Sigmoid colon (tissue), 7 donors: ENCODE data around the gene OGFR. TPM values are rescaled to one million over a fixed set of nuclear protein-coding genes. Genes with fewer than 3 reads are reported as not detected.
A peak's percentile ranks its signal among the peaks of the same experiment; 100 is the strongest.

Experiments
- DNase-seq: peaks from one replicate; pipeline ENCODE4 v3.0.0-alpha.2; 2019
- H3K27ac ChIP-seq, 4 donors: fragments of 200-600 bp; sonication (generic); one replicate each; pipeline ENCODE4 v1.5.1; 2016 to 2019; ENCODE audit warnings: mild to moderate bottlenecking in 1 of 4
- H3K27me3 ChIP-seq, 3 donors: fragments of 200-600 bp; sonication (generic); one replicate each; pipeline ENCODE4 v1.5.1; 2019; ENCODE audit warnings: mild to moderate bottlenecking in 1 of 3
- H3K36me3 ChIP-seq, 4 donors: fragments of 200-600 bp; sonication (generic); one replicate each; pipeline ENCODE4 v1.5.1; 2016 to 2019
- H3K4me1 ChIP-seq, 4 donors: fragments of 200-600 bp; sonication (generic); one replicate each; pipeline ENCODE4 v1.5.1; 2017 to 2019
- H3K4me3 ChIP-seq, 4 donors: fragments of 200-600 bp; sonication (generic); one replicate each; pipeline ENCODE4 v1.5.1; 2017 to 2019; ENCODE audit warnings: mild to moderate bottlenecking in 2 of 4, moderate library complexity in 1 of 4
- H3K9me3 ChIP-seq, 4 donors: fragments of 200-600 bp in 3 of 4; sonication (generic) in 3 of 4; one replicate each; pipeline versions ENCODE4 v1.5.1 to v1.6.1; 2013 to 2019
- CTCF ChIP-seq, 4 experiments: fragments of 450-650 bp in 3 of 4; fragments of 200-600 bp in 1 of 4; IDR thresholded peaks; one replicate each; pipeline ENCODE4 v1.5.1; 2016 to 2019; ENCODE audit warnings: antibody characterized with exemption in 4 of 4, mild to moderate bottlenecking in 3 of 4, moderate library complexity in 2 of 4
- EP300 ChIP-seq, 4 donors: sonication (generic); formaldehyde crosslinking; IDR thresholded peaks; one replicate each; pipeline ENCODE4 v1.6.1; 2017; ENCODE audit warnings: antibody characterized with exemption in 4 of 4
- POLR2A ChIP-seq, 2 donors: fragments of 450-650 bp; IDR thresholded peaks; one replicate each; pipeline ENCODE4 v1.6.1; 2016; ENCODE audit warnings: antibody characterized with exemption in 2 of 2, mild to moderate bottlenecking in 2 of 2, moderate library complexity in 2 of 2
- POLR2AphosphoS5 ChIP-seq, 4 donors: sonication (generic); formaldehyde crosslinking; IDR thresholded peaks; one replicate each; pipeline ENCODE4 v1.6.1; 2017; ENCODE audit warnings: antibody characterized with exemption in 4 of 4
- WGBS, 2 donors: extraction: QIAGEN DNeasy Blood & Tissue Kit; methylation state at CpG; one replicate each; pipeline ENCODE4 v1.1.7; 2013; 5-methylcytosine and 5-hydroxymethylcytosine counted together
- intact Hi-C: fragments of 100-400 bp; cut with DNase I; formaldehyde crosslinking; loops from one replicate; pipeline ENCODE4 v1.15.1; 2023
- polyA plus RNA-seq, 3 donors: library from polyadenylated mRNA; stranded (reverse); fragments of 200-250 nt; gene quantifications; one replicate each; pipeline ENCODE4 v1.2.3, GENCODE V29; 2013
- total RNA-seq, 4 donors: library from RNA; depleted of rRNA; stranded (reverse); fragments of >200 nt; gene quantifications; one replicate each; pipeline ENCODE4 v1.1.0, GENCODE V29; 2016
- donor health status: healthy with polysubstance abuse.
- donor health status: Bipolar disorder and iron deficiency.
- donor health status: healthy.

Gene OGFR
- total and polyA plus RNA-seq, 7 donors: 22.2 to 64.8 (median 46.6) TPM

- TF ChIP-seq CTCF (IDR thresholded peaks at IDR 0.05) (no peak), POLR2AphosphoS5 (IDR thresholded peaks at IDR 0.05) (no peak), EP300 (IDR thresholded peaks at IDR 0.05) (no peak), POLR2A (IDR thresholded peaks at IDR 0.05) (no peak)
- peaks cover 0 to 31% (median 15%) of the 10 kb centered on the region in 4 donors for H3K4me1 ChIP-seq
- H3K27me3 ChIP-seq: no peaks in the 10 kb centered on the region
- no peaks in the 10 kb centered on the region for H3K9me3 ChIP-seq
- no peaks in the 10 kb centered on the region for H3K36me3 ChIP-seq
- H3K4me3 ChIP-seq: no peak overlapping the region
- intact Hi-C loops: loop anchor here (10.0 kb wide), 1 partner anchor 283 kb away; no protein-coding TSS in a partner anchor
- DNase-seq: no peak
- 49 to 79% methylated on average over 5 of the region's 5 CpGs for WGBS, 2 donors
- no peak overlapping the region for H3K27ac ChIP-seq
Measured at GRCh38 chr20:62787866-62788265, 16.8 kb upstream of the OGFR start.

GRCh38 chr20:62788607-62789006 is 16.0 kb upstream of the OGFR start:
- WGBS, 2 donors: 84 to 85% methylated on average over 15 of the region's 15 CpGs
- TF ChIP-seq EP300 (IDR thresholded peaks at IDR 0.05) (no peak), CTCF (IDR thresholded peaks at IDR 0.05) (no peak), POLR2A (IDR thresholded peaks at IDR 0.05) (no peak), POLR2AphosphoS5 (IDR thresholded peaks at IDR 0.05) (no peak)
- intact Hi-C loops: loop anchor here (10.0 kb wide), 1 partner anchor 284 kb away; no protein-coding TSS in a partner anchor
- Histone ChIP-seq H3K9me3 (no peaks in the 10 kb centered on the region), H3K4me1 (peaks cover 0 to 29% (median 16%) of the 10 kb centered on the region in 4 donors), H3K27ac (no peak overlapping the region), H3K36me3 (no peaks in the 10 kb centered on the region), H3K27me3 (no peaks in the 10 kb centered on the region), H3K4me3 (no peak overlapping the region)
- DNase-seq: no peak

- intact Hi-C loops: loop anchor here (5.0 to 10.0 kb wide), 3 partner anchors 138 to 385 kb away; partner anchors contain the start of gene CABLES2
- 90 to 93% methylated on average over 12 of the region's 12 CpGs for WGBS, 2 donors
- no peaks in the 10 kb centered on the region for H3K27me3 ChIP-seq
- H3K4me3 ChIP-seq: no peak overlapping the region
- H3K27ac ChIP-seq: no peak overlapping the region
- peaks cover 0 to 39% (median 27%) of the 10 kb centered on the region in 4 donors for H3K4me1 ChIP-seq
- no peak for TF ChIP-seq CTCF (IDR thresholded peaks at IDR 0.05)
- TF ChIP-seq POLR2AphosphoS5 (IDR thresholded peaks at IDR 0.05): no peak
- TF ChIP-seq EP300 (IDR thresholded peaks at IDR 0.05): no peak
- no peak for TF ChIP-seq POLR2A (IDR thresholded peaks at IDR 0.05)
- H3K9me3 ChIP-seq: no peaks in the 10 kb centered on the region
- H3K36me3 ChIP-seq: no peaks in the 10 kb centered on the region
- no peak for DNase-seq
Measured at GRCh38 chr20:62790075-62790474, 14.6 kb upstream of the OGFR start.

- intact Hi-C loops: loop anchor here (1.0 to 10.0 kb wide), 4 partner anchors 88 to 387 kb away; partner anchors contain the start of gene CABLES2
- DNase-seq: peak; percentile 95
- H3K9me3 ChIP-seq: no peaks in the 10 kb centered on the region
- 34 to 40% methylated on average over 23 of the region's 23 CpGs for WGBS, 2 donors
- no peaks in the 10 kb centered on the region for H3K27me3 ChIP-seq
- peak overlapping the region in 1 of 4 donors; percentile 12 for H3K27ac ChIP-seq
- no peak overlapping the region for H3K4me3 ChIP-seq
- H3K4me1 ChIP-seq: peaks cover 0 to 34% (median 25%) of the 10 kb centered on the region in 4 donors
- peak in 1 of 4 donors; percentile 5 for TF ChIP-seq EP300 (IDR thresholded peaks at IDR 0.05)
- TF ChIP-seq POLR2AphosphoS5 (IDR thresholded peaks at IDR 0.05): peak in 3 of 4 donors; percentile 37 to 74 (median 73)
- no peak for TF ChIP-seq POLR2A (IDR thresholded peaks at IDR 0.05)
- peak; percentile 94 to 98 (median 97) for TF ChIP-seq CTCF (IDR thresholded peaks at IDR 0.05)
- no peaks in the 10 kb centered on the region for H3K36me3 ChIP-seq
Measured at GRCh38 chr20:62791301-62792181, 13.1 kb upstream of the OGFR start.
